Muscle layer of colon (tissue), 2 donors: ENCODE measurements around the gene MAP3K5.

Experiments used
- H3K27ac ChIP-seq: one replicate; pipeline ENCODE4 v1.7.0; 2013; ENCODE audit warnings: low read depth, mild to moderate bottlenecking, low read length, moderate library complexity
- H3K27me3 ChIP-seq, 2 donors: one replicate each; pipeline ENCODE4 v1.7.0; 2013; ENCODE audit warnings: low read length in 2 of 2, mild to moderate bottlenecking in 2 of 2; ENCODE audit not compliant: insufficient read depth in 2 of 2, control insufficient read depth in 1 of 2
- H3K36me3 ChIP-seq: one replicate; pipeline ENCODE4 v1.7.0; 2013; ENCODE audit warnings: mild to moderate bottlenecking, low read length; ENCODE audit not compliant: insufficient read depth
- H3K4me1 ChIP-seq: one replicate; pipeline ENCODE4 v1.7.0; 2013; ENCODE audit warnings: mild to moderate bottlenecking, low read length; ENCODE audit not compliant: insufficient read depth
- H3K4me3 ChIP-seq, 2 donors: one replicate each; pipeline ENCODE4 v1.7.0; 2013; ENCODE audit warnings: low read length in 2 of 2, low read depth in 1 of 2, mild to moderate bottlenecking in 1 of 2, moderate library complexity in 1 of 2
- H3K9ac ChIP-seq: one replicate; pipeline ENCODE4 v1.7.0; 2013; ENCODE audit warnings: low read length
- H3K9me3 ChIP-seq: one replicate; pipeline ENCODE4 v1.7.0; 2013; ENCODE audit warnings: mild to moderate bottlenecking, low read length
- donor health status: abdominal sarcoma.
- donor health status: Adenocarcinoma of cecum.

MAP3K5 gene

DNA sequence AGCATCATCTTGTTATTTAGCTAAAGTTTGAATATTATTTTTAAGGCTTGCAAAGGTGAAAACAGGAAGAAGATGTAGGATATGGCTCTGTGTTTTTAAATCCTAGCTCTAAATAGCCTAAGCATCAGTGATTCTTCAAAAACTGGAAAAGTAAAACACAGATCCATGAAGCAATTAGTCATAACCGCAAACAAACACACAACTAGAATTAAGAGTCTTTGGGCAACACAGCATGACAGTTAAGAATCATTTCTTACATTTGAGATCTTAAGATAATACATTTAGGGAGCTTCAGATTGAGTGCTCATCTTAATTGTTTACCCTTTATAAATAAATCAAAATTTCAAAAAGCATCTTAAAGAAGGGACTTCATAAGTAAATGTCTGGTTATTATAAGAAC lies 126.2 kb downstream of the MAP3K5 start:
- no peak overlapping the region for H3K9ac ChIP-seq
- no peaks in the 10 kb centered on the region for H3K36me3 ChIP-seq
- H3K27ac ChIP-seq = no peak overlapping the region
- no peaks in the 10 kb centered on the region for H3K27me3 ChIP-seq
- no peaks in the 10 kb centered on the region for H3K9me3 ChIP-seq
- no peaks in the 10 kb centered on the region for H3K4me1 ChIP-seq
- no peak overlapping the region for H3K4me3 ChIP-seq

GRCh38 chr6:136662347-136663237 lies 129.7 kb downstream of the MAP3K5 start:
- Histone ChIP-seq H3K27ac (no peak overlapping the region), H3K36me3 (no peaks in the 10 kb centered on the region), H3K4me1 (no peaks in the 10 kb centered on the region), H3K4me3 (no peak overlapping the region), H3K9ac (no peak overlapping the region), H3K27me3 (no peaks in the 10 kb centered on the region), H3K9me3 (no peaks in the 10 kb centered on the region)

DNA sequence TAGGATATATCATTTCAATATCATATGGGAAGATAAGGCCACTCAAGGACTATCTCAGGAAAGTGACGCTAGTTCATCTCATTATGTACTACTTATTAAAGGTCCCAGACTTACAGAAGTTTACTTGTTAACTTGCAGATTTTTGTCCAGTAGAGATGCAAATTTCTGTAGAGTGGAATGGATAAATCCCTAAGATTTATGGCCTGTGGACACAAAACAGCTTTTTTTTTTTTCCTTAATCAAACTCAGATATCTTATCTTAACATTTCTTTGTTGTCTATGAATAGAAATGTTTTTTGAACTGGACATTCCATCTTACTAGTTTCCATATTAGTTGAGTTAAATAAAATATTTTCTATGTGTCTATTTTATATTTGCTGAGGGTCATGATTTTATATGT lies 131.6 kb downstream of the MAP3K5 start:
- no peak overlapping the region for H3K9ac ChIP-seq

DNA sequence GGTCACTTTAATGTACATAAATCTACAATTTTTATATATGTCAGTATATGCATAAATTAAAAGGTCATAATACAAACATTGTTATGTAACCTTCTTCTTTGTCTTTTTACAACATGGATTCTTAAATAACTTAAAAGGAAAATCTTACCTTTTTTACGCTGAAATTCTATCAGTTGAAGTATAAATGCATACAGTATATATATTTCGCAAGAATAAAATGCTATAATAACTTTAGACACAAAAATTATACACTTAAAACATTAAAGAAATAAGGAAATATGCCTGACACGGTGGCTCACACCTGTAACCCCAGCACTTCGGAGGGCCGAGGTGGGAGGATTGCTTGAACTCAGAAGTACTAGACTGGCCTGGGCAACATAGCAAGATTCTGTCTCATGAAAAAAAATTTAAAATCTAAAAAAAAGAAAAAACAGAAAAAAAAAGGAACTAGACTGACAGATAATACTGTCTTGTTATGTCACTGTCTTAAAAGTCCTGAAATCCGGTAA lies 132.2 kb downstream of the MAP3K5 start:
- H3K36me3 ChIP-seq = no peaks in the 10 kb centered on the region
- no peaks in the 10 kb centered on the region for H3K27me3 ChIP-seq
- H3K4me1 ChIP-seq = no peaks in the 10 kb centered on the region
- no peak overlapping the region for H3K9ac ChIP-seq
- no peak overlapping the region for H3K27ac ChIP-seq
- H3K9me3 ChIP-seq = no peaks in the 10 kb centered on the region
- no peak overlapping the region for H3K4me3 ChIP-seq

More for the DNA sequence above, 131.6 kb downstream of the MAP3K5 start:
- Histone ChIP-seq H3K9me3 (no peaks in the 10 kb centered on the region), H3K27me3 (no peaks in the 10 kb centered on the region), H3K27ac (no peak overlapping the region), H3K36me3 (no peaks in the 10 kb centered on the region), H3K4me1 (no peaks in the 10 kb centered on the region), H3K4me3 (no peak overlapping the region)

GRCh38 chr6:136658711-136659110 lies 133.6 kb downstream of the MAP3K5 start:
- no peaks in the 10 kb centered on the region for H3K4me1 ChIP-seq
- no peak overlapping the region for H3K27ac ChIP-seq
- no peaks in the 10 kb centered on the region for H3K27me3 ChIP-seq
- no peaks in the 10 kb centered on the region for H3K9me3 ChIP-seq
- H3K36me3 ChIP-seq = no peaks in the 10 kb centered on the region
- H3K9ac ChIP-seq = no peak overlapping the region
- no peak overlapping the region for H3K4me3 ChIP-seq

DNA sequence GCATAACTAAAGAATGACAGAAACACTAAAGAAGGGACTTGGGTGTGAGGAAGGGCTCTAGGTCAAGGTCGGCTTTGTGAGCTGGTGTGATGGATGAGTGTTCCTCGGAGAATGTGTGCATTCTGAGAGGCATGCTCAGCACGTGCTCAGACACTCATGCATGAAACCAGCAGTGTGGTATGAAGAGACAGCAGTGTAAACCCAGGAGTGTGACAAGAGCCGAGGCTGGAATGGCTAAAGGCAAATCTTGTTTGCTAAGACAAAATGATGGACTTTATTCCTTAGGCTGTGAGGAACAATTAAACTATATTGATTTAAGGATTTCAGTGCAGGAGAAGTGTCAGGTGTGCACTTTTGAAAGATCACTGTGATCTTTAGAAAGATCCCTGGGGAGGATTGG lies 134.6 kb downstream of the MAP3K5 start:
- no peak overlapping the region for H3K27ac ChIP-seq

DNA sequence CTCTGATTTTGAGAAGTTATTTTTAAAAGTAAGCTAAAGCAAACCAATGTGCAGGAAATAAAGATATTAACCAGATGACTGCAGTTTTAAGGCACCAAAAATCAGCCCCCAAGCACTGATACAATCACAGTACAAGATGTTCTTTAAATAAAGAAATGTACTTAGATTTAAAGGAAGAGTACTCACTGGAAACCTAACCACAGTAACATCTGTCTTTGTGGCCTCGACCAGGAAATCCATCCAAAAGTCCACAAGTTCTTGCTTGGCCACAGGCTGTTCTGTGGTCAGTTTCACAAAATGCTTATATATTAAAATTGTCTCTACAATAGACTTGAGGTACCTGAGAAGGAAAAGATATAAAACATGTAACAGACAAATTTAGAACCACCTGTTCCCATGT lies 136.2 kb downstream of the MAP3K5 start:
- Histone ChIP-seq H3K4me3 (no peak overlapping the region), H3K9ac (no peak overlapping the region), H3K27me3 (no peaks in the 10 kb centered on the region), H3K9me3 (no peaks in the 10 kb centered on the region), H3K36me3 (no peaks in the 10 kb centered on the region), H3K4me1 (no peaks in the 10 kb centered on the region), H3K27ac (no peak overlapping the region)

More for the DNA sequence above, 134.6 kb downstream of the MAP3K5 start:
- Histone ChIP-seq H3K36me3 (no peaks in the 10 kb centered on the region), H3K9me3 (no peaks in the 10 kb centered on the region), H3K4me1 (no peaks in the 10 kb centered on the region), H3K4me3 (no peak overlapping the region), H3K27me3 (no peaks in the 10 kb centered on the region), H3K9ac (no peak overlapping the region)

DNA sequence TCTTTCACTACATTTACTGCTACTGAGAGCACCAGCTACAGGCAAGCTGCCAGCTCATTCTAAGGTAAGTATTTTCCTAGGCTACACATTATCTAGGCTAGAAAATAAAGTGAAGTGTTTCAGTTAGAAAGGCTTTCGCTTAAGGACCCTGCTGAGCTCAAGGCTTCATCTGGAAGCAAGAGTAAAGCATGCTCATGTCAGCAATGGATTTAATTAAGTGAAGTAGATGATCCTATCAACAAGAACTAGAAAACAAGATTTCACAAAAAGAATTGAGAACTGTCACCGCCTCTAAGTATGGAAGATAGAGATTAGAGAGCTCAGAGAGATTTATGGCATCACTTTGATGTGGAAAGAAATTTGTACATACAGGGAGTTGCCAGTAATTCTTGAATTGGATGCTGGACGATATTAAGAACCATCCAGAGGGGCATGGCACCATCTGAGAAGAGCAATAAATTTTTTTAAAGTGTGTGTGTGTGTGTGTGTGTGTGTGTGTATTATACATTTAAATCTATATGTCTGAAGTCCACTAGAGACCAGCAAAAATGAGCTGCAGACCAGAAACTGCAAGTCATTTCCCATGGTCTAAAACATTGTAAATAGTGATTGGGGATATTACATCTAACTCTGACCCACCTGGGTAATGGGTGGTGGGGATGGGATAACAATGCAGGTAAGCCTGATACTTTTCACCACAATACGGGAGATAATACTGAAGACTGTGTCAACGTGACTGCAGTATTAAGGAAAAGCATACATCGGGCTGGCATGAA lies 136.8 kb downstream of the MAP3K5 start:
- H3K4me3 ChIP-seq = no peak overlapping the region
- H3K27ac ChIP-seq = no peak overlapping the region
- no peaks in the 10 kb centered on the region for H3K27me3 ChIP-seq
- H3K9ac ChIP-seq = no peak overlapping the region
- no peaks in the 10 kb centered on the region for H3K36me3 ChIP-seq
- H3K4me1 ChIP-seq = no peaks in the 10 kb centered on the region
- H3K9me3 ChIP-seq = no peaks in the 10 kb centered on the region

DNA sequence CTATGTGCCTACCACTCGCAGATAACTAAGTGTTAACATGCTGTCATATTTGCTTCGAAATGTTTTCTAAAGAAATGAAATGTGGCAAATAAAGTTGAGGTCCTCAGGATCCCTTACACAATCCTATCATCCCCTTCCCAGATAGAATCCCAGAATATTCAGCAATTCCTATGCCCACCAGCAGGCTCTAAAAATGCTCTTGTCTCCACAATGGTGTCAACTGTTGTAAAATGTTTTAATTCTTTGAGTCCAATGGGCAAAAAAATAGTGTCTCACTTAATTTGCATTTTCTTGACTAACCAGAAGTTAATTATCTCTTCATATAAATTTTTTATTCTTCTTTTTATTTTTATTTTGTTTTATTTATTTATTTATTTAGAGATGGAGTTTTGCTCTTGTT lies 138.2 kb downstream of the MAP3K5 start:
- Histone ChIP-seq H3K4me1 (no peaks in the 10 kb centered on the region), H3K9ac (no peak overlapping the region), H3K36me3 (no peaks in the 10 kb centered on the region), H3K27ac (no peak overlapping the region), H3K9me3 (no peaks in the 10 kb centered on the region), H3K4me3 (no peak overlapping the region), H3K27me3 (no peaks in the 10 kb centered on the region)

DNA sequence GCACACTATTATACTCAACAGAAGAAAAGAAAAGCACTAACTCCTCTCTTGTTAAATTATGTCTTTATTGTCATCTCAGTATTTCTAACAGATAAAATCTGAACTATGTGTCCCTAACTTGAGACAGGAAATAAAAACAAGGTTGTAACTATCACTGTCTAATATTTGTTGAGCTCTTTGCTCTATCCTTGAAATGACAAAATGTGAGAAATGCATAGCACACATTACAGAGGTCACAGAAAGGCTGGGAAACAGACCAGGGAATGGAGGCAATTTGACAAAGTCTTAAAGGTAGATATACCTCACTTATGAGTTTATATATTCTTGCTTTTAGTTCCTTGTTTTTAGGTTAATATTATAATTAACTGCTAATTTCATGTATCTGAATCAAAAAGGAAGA lies 139.6 kb downstream of the MAP3K5 start:
- Histone ChIP-seq H3K36me3 (no peaks in the 10 kb centered on the region), H3K4me1 (no peaks in the 10 kb centered on the region), H3K27me3 (no peaks in the 10 kb centered on the region), H3K27ac (no peak overlapping the region), H3K9me3 (no peaks in the 10 kb centered on the region), H3K4me3 (no peak overlapping the region), H3K9ac (no peak overlapping the region)

DNA sequence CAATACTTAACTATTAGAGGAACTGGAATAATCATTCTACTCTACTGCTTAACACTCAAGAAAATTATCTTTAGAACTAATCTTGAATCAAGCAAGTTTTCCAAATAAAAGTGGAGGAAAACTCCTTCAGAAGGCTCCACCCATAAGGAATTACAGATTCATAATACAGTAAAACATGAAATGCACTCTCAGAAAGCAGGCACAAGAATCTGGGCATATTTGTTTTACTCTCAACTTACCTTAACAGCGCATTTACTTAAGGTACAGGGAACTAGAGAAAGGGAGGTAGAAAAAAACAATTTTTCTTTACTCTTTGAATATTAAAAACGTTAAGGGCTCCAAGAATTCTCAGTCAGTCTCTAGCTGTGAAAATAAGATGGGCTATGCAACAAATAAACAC lies 140.3 kb downstream of the MAP3K5 start:
- Histone ChIP-seq H3K27me3 (no peaks in the 10 kb centered on the region), H3K27ac (no peak overlapping the region), H3K4me1 (peaks cover 3% of the 10 kb centered on the region), H3K4me3 (no peak overlapping the region), H3K9ac (no peak overlapping the region), H3K9me3 (no peaks in the 10 kb centered on the region), H3K36me3 (no peaks in the 10 kb centered on the region)
